ENCODE results near the gene CALCOCO1.

- TF ChIP-seq EZH2phosphoT487 (IDR thresholded peaks at IDR 0.05) (no peak), CTCF (IDR thresholded peaks at IDR 0.05) (peak; percentile 49)
Measured at GRCh38 chr12:53755451-53755891, 28.2 kb upstream of the CALCOCO1 start.
